PC-3 (cell line): ENCODE results near the gene IL18BP. TPM values are rescaled to one million over a fixed set of nuclear protein-coding genes. Genes with fewer than 3 reads are reported as not detected.

Experiments
- ATAC-seq: fragments of 200-7000 bp; cut with Tn5 transposase; 2 replicates; pipeline ENCODE4 v1.9.1; 2020; ENCODE audit warnings: mild to moderate bottlenecking, moderate library complexity
- BruUV-seq: library from RNA; stranded (reverse); fragments of 400-500 nt; replicated peaks from 2 replicates; lab custom pipeline; 2021; lab: Mats Ljungman, UMichigan
- CTCF ChIA-PET: fragments of 300-600 bp; sonication (Branson Sonifier 250); formaldehyde crosslinking; loops from one replicate; lab custom pipeline; 2022; ENCODE audit warnings: antibody characterized with exemption; lab: Charles Lee
- POLR2A ChIA-PET: fragments of 300-600 bp; sonication (Branson Sonifier 250); formaldehyde crosslinking; loops from one replicate; lab custom pipeline; 2022; ENCODE audit warnings: antibody characterized with exemption; ENCODE audit not compliant: unreplicated experiment; lab: Charles Lee
- DNase-seq: peaks from one replicate; pipeline ENCODE4 v3.0.0-alpha.2; 2015
- H2AFZ ChIP-seq: fragments of 300-600 bp; sonication (generic); 2 replicates; pipeline ENCODE4 v1.6.0; 2016; ENCODE audit warnings: antibody characterized with exemption, low read length
- H3F3A ChIP-seq: fragments of 300-600 bp; sonication (generic); one replicate; pipeline ENCODE4 v1.6.0; 2017; ENCODE audit warnings: antibody characterized with exemption, low read length, control low read depth, mild to moderate bottlenecking; ENCODE audit not compliant: unreplicated experiment
- H3K27ac ChIP-seq: fragments of 300-600 bp; sonication (generic); 2 replicates; pipeline ENCODE4 v1.5.1; 2016; ENCODE audit warnings: mild to moderate bottlenecking, low read length
- H3K27me3 ChIP-seq: fragments of 300-600 bp; sonication (generic); 2 replicates; pipeline ENCODE4 v1.6.1; 2016; ENCODE audit warnings: low read length, mixed read lengths
- H3K36me3 ChIP-seq: fragments of 300-600 bp; sonication (generic); 2 replicates; pipeline ENCODE4 v1.6.1; 2016; ENCODE audit warnings: low read depth, mixed run types, low read length, mixed read lengths
- H3K4me1 ChIP-seq: fragments of 300-600 bp; sonication (generic); 2 replicates; pipeline ENCODE4 v1.5.1; 2016; ENCODE audit warnings: low read length; ENCODE audit not compliant: insufficient read depth
- H3K4me2 ChIP-seq: fragments of 300-600 bp; sonication (generic); 2 replicates; pipeline ENCODE4 v1.6.0; 2016; ENCODE audit warnings: low read length
- H3K4me3 ChIP-seq: fragments of 300-600 bp; sonication (generic); 2 replicates; pipeline ENCODE4 v1.5.1; 2016; ENCODE audit warnings: mild to moderate bottlenecking, low read length, mixed read lengths
- H3K79me2 ChIP-seq: fragments of 300-600 bp; sonication (generic); 2 replicates; pipeline ENCODE4 v1.6.1; 2017; ENCODE audit warnings: low read length, mixed read lengths
- H3K9ac ChIP-seq: fragments of 300-600 bp; sonication (generic); 2 replicates; pipeline ENCODE4 v1.6.0; 2016; ENCODE audit warnings: mild to moderate bottlenecking, low read length
- H3K9me2 ChIP-seq: fragments of 300-600 bp; sonication (generic); replicated peaks from 2 replicates; pipeline ENCODE4 v1.6.1; 2016; ENCODE audit warnings: mixed run types, low read length, mixed read lengths
- H3K9me3 ChIP-seq: fragments of 300-600 bp; sonication (generic); 2 replicates; pipeline ENCODE4 v1.6.1; 2016; ENCODE audit warnings: low read length, mixed read lengths
- H4K20me1 ChIP-seq: fragments of 300-600 bp; sonication (generic); 2 replicates; pipeline ENCODE4 v1.6.1; 2016; ENCODE audit warnings: low read length, mixed read lengths
- CTCF ChIP-seq: fragments of 300-600 bp; sonication (generic); conservative IDR thresholded peaks from 2 replicates; pipeline ENCODE4 v1.5.1; 2017; ENCODE audit warnings: antibody characterized with exemption, low read depth, mild to moderate bottlenecking, low read length
- EZH2 ChIP-seq: fragments of 300-600 bp; sonication (generic); IDR thresholded peaks from one replicate; pipeline ENCODE4 v1.6.1; 2017; ENCODE audit warnings: antibody characterized with exemption, mild to moderate bottlenecking, low read length; ENCODE audit not compliant: unreplicated experiment
- EZH2phosphoT487 ChIP-seq: fragments of 300-600 bp; sonication (generic); IDR thresholded peaks from 2 replicates; pipeline ENCODE4 v1.6.1; 2018; ENCODE audit warnings: mild to moderate bottlenecking, antibody characterized with exemption, low read length, borderline replicate concordance
- intact Hi-C: fragments of 100-400 bp; cut with micrococcal nuclease; formaldehyde crosslinking; loops from 2 replicates; pipeline ENCODE4 v1.9.0; 2023
- total RNA-seq: library from RNA; depleted of rRNA; stranded (reverse); fragments of >200 nt; gene quantifications from 2 replicates; pipeline ENCODE4 v1.2.3, GENCODE V29; 2014

IL18BP gene
- total RNA-seq, 1 experiment from 2014 or later, result 7.2 TPM

GRCh38 chr11:72037554-72038311 is 39.0 kb downstream of the IL18BP start:
- intact Hi-C loops, result no loop called here

GRCh38 chr11:72038491-72038890 is 39.8 kb downstream of the IL18BP start:
- no TSS peak for BruUV-seq
- Histone ChIP-seq H3K36me3 (peaks cover 26% of the 10 kb centered on the region), H4K20me1 (0 out of 2 replicates have a peak, but pooled peaks cover 8% of the 10 kb centered on the region), H2AFZ (no peak overlapping the region), H3K4me3 (peak overlapping the region; percentile 67; the same call in 1 of the 2 replicates), H3K27me3 (no peaks in the 10 kb centered on the region), H3K4me2 (peak overlapping the region; percentile 92), H3K9me2 (no peaks in the 10 kb centered on the region), H3K79me2 (peaks cover 75% of the 10 kb centered on the region), H3K4me1 (peaks cover 42% of the 10 kb centered on the region), H3F3A (no peaks in the 10 kb centered on the region), H3K9me3 (no peaks in the 10 kb centered on the region), H3K9ac (no peak overlapping the region), H3K27ac (no peak overlapping the region)
- no peak for TF ChIP-seq CTCF
- TF ChIP-seq EZH2, result no peak
- TF ChIP-seq EZH2phosphoT487, result no peak
- ChIA-PET CTCF (interaction anchor here (1.2 to 1.3 kb wide), 2 partner anchors 13 to 53 kb away, joined by 6 read pairs; no protein-coding TSS in a partner anchor), POLR2A (no interaction called here)
- ATAC-seq (peak; percentile 2; the same call in 1 of the 2 replicates), DNase-seq (peak; percentile 42)
- intact Hi-C loops, result no loop called here

More at GRCh38 chr11:72037554-72038311, 39.0 kb downstream of the IL18BP start:
- Histone ChIP-seq H3F3A (no peaks in the 10 kb centered on the region), H3K4me1 (peaks cover 37% of the 10 kb centered on the region), H3K36me3 (peaks cover 27% of the 10 kb centered on the region), H3K4me3 (no peak overlapping the region), H3K79me2 (peaks cover 72% of the 10 kb centered on the region), H2AFZ (no peak overlapping the region), H3K9me3 (no peaks in the 10 kb centered on the region), H3K4me2 (peak overlapping the region; percentile 92; the same call in 1 of the 2 replicates), H3K9ac (no peak overlapping the region), H3K27me3 (no peaks in the 10 kb centered on the region), H3K9me2 (no peaks in the 10 kb centered on the region), H4K20me1 (0 out of 2 replicates have a peak, but pooled peaks cover 8% of the 10 kb centered on the region), H3K27ac (no peak overlapping the region)
- BruUV-seq, result no TSS peak
- POLR2A ChIA-PET, result no interaction called here
- ATAC-seq, result no peak
- CTCF ChIA-PET, result interaction anchor here (1.2 to 1.3 kb wide), 2 partner anchors 12 to 54 kb away, joined by 6 read pairs; no protein-coding TSS in a partner anchor
- no peak for DNase-seq
- no peak for TF ChIP-seq EZH2
- TF ChIP-seq EZH2phosphoT487, result no peak
- no peak for TF ChIP-seq CTCF
